ENCODE data around the gene OBSL1. TPM values are rescaled to one million over a fixed set of nuclear protein-coding genes. Genes with fewer than 3 reads are reported as not detected.

The OBSL1 gene
- total RNA-seq, 4 donors from 2014 or later, result 47.9 to 72.9 (median 56.5) TPM

DNA sequence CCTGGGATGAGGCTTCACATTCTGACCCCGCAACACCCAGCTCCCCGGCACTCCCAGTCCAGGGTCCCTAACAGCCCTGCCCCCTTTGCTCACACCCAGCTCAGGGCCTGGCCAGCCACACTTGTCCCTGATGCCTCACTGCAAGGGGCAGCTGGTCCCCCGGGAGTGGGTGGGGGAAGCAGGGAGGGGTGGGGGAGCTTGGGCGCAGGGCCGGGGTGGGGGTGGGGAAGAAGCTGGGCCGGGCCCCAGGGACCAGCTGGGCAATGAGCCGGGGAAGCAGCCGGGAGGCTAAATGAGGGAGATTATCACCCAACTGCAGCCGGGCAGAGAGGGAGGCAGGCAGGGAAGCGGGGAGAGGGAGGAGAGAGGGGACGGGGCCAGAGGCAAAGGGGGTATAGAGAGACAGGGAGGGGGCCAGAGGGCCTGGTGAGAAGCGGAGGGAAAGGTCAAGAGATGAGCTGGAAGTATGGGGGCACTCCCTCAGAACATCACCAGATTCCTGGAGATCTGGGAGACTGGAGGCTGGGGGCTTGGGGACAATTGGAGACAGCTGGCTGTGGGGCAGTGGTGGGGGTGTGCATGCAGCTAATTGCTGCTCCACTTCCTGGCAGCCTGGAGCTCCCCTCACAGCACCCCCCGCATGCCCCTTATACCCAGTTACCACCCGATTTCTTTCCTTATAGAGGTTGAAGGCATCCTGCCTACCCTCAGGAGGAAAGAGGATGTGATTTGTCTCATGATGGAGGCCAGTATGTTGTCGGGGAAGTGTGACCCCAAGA, 59.6 kb downstream of the OBSL1 start:
- no peak for DNase-seq
- TF ChIP-seq POLR2A (IDR thresholded peaks at IDR 0.05), result no peak
- TF ChIP-seq, protein P1, sequence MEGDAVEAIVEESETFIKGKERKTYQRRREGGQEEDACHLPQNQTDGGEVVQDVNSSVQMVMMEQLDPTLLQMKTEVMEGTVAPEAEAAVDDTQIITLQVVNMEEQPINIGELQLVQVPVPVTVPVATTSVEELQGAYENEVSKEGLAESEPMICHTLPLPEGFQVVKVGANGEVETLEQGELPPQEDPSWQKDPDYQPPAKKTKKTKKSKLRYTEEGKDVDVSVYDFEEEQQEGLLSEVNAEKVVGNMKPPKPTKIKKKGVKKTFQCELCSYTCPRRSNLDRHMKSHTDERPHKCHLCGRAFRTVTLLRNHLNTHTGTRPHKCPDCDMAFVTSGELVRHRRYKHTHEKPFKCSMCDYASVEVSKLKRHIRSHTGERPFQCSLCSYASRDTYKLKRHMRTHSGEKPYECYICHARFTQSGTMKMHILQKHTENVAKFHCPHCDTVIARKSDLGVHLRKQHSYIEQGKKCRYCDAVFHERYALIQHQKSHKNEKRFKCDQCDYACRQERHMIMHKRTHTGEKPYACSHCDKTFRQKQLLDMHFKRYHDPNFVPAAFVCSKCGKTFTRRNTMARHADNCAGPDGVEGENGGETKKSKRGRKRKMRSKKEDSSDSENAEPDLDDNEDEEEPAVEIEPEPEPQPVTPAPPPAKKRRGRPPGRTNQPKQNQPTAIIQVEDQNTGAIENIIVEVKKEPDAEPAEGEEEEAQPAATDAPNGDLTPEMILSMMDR (IDR thresholded peaks at IDR 0.05 in 4 of 5, conservative IDR thresholded peaks at IDR 0.05 in 1 of 5), result no peak
- Histone ChIP-seq H3K27me3 (peaks cover 25 to 39% (median 34%) of the 10 kb centered on the region in 3 donors), H3K27ac (no peak overlapping the region), H3K9me3 (no peaks in the 10 kb centered on the region), H3K4me3 (no peak overlapping the region), H3K36me3 (no peaks in the 10 kb centered on the region), H3K4me1 (peaks cover 7 to 16% of the 10 kb centered on the region in 2 donors)
- no peak for ATAC-seq
- in situ Hi-C loops (cut with MboI; ENCODE audit: low sequenced_read_pairs in 4 of 4) (no loop called here), intact Hi-C loops (cut with DNase I; ENCODE audit: low total_unique reads) (no loop called here)

GRCh38 chr2:219510512-219511135, 60.7 kb downstream of the OBSL1 start:
- in situ Hi-C loops (cut with MboI; ENCODE audit: low sequenced_read_pairs in 4 of 4) (no loop called here), intact Hi-C loops (cut with DNase I; ENCODE audit: low total_unique reads) (no loop called here)
- no peak overlapping the region for H3K4me3 ChIP-seq
- H3K36me3 ChIP-seq, result peaks cover 0 to 9% of the 10 kb centered on the region in 2 donors
- no peak for DNase-seq
- peaks cover 7 to 16% of the 10 kb centered on the region in 2 donors for H3K4me1 ChIP-seq
- no peak overlapping the region for H3K27ac ChIP-seq
- no peak for ATAC-seq
- no peaks in the 10 kb centered on the region for H3K9me3 ChIP-seq
- H3K27me3 ChIP-seq, result peaks cover 25 to 39% (median 34%) of the 10 kb centered on the region in 3 donors
- no peak for TF ChIP-seq POLR2A (IDR thresholded peaks at IDR 0.05)
- TF ChIP-seq, protein P1 (IDR thresholded peaks at IDR 0.05 in 4 of 5, conservative IDR thresholded peaks at IDR 0.05 in 1 of 5), result no peak

- Histone ChIP-seq H3K4me1 (peaks cover 7 to 16% of the 10 kb centered on the region in 2 donors), H3K4me3 (peak overlapping the region; percentile 4 to 47 (median 26)), H3K36me3 (peaks cover 0 to 13% of the 10 kb centered on the region in 2 donors), H3K27me3 (peaks cover 23 to 35% (median 34%) of the 10 kb centered on the region in 3 donors), H3K27ac (no peak overlapping the region), H3K9me3 (no peaks in the 10 kb centered on the region)
- TF ChIP-seq, protein P1 (IDR thresholded peaks at IDR 0.05 in 4 of 5, conservative IDR thresholded peaks at IDR 0.05 in 1 of 5), result peak in 4 of 5 experiments; percentile 43 to 74 (median 55)
- no peak for TF ChIP-seq POLR2A (IDR thresholded peaks at IDR 0.05)
- ATAC-seq (peak; percentile 51 to 77), DNase-seq (no peak)
- intact Hi-C loops (cut with DNase I; ENCODE audit: low total_unique reads), result loop anchor here (1.0 kb wide), 1 partner anchor 20 kb away; no protein-coding TSS in a partner anchor
- in situ Hi-C loops (cut with MboI; ENCODE audit: low sequenced_read_pairs in 4 of 4), result no loop called here
Measured at GRCh38 chr2:219509780-219510511, 61.4 kb downstream of the OBSL1 start.

GRCh38 chr2:219508971-219509779, 62.2 kb downstream of the OBSL1 start:
- no peaks in the 10 kb centered on the region for H3K9me3 ChIP-seq
- no peak overlapping the region for H3K27ac ChIP-seq
- DNase-seq (no peak), ATAC-seq (peak in 1 of 2 donors; percentile 3)
- H3K4me3 ChIP-seq, result peak overlapping the region in 1 of 4 donors; percentile 47
- H3K27me3 ChIP-seq, result peaks cover 20 to 31% (median 28%) of the 10 kb centered on the region in 3 donors
- in situ Hi-C loops (cut with MboI; ENCODE audit: low sequenced_read_pairs in 4 of 4) (no loop called here), intact Hi-C loops (cut with DNase I; ENCODE audit: low total_unique reads) (loop anchor here (1.0 kb wide), 1 partner anchor 21 kb away; no protein-coding TSS in a partner anchor)
- TF ChIP-seq, protein P1 (IDR thresholded peaks at IDR 0.05 in 4 of 5, conservative IDR thresholded peaks at IDR 0.05 in 1 of 5), result no peak
- TF ChIP-seq POLR2A (IDR thresholded peaks at IDR 0.05), result no peak
- peaks cover 7 to 14% of the 10 kb centered on the region in 2 donors for H3K4me1 ChIP-seq
- peaks cover 0 to 21% of the 10 kb centered on the region in 2 donors for H3K36me3 ChIP-seq

Measured in gastrocnemius medialis (tissue), 4 donors.